COLO829 (cell line): ENCODE results near the gene DDAH1.

Experiments
- DNase-seq: peaks from one replicate; pipeline ENCODE4 v3.0.0; 2012; ENCODE audit warnings: low spot score

The DDAH1 gene

GRCh38 chr1:85440612-85441011 lies 24.3 kb downstream of the DDAH1 start:
- no peak for DNase-seq

GRCh38 chr1:85438353-85438752 lies 26.6 kb downstream of the DDAH1 start:
- no peak for DNase-seq

GRCh38 chr1:85437139-85437538 lies 27.8 kb downstream of the DDAH1 start:
- no peak for DNase-seq

- no peak for DNase-seq
Measured at GRCh38 chr1:85433096-85433495, 31.9 kb downstream of the DDAH1 start.

GRCh38 chr1:85428471-85429089 lies 36.4 kb downstream of the DDAH1 start:
- no peak for DNase-seq

- no peak for DNase-seq
Measured at GRCh38 chr1:85427849-85428248, 37.1 kb downstream of the DDAH1 start.

- no peak for DNase-seq
Measured at GRCh38 chr1:85427331-85427730, 37.6 kb downstream of the DDAH1 start.

- no peak for DNase-seq
Measured at GRCh38 chr1:85421179-85421578, 43.8 kb downstream of the DDAH1 start.

- DNase-seq, result no peak
Measured at GRCh38 chr1:85420199-85420598, 44.8 kb downstream of the DDAH1 start.

- DNase-seq, result no peak
Measured at GRCh38 chr1:85417876-85418275, 47.1 kb downstream of the DDAH1 start.

GRCh38 chr1:85417017-85417416 lies 47.9 kb downstream of the DDAH1 start:
- DNase-seq, result no peak

- no peak for DNase-seq
Measured at GRCh38 chr1:85413169-85413568, 51.8 kb downstream of the DDAH1 start.

GRCh38 chr1:85411567-85412305 lies 53.2 kb downstream of the DDAH1 start:
- DNase-seq, result no peak

GRCh38 chr1:85409516-85409915 lies 55.4 kb downstream of the DDAH1 start:
- DNase-seq, result no peak

GRCh38 chr1:85407746-85408377 lies 57.1 kb downstream of the DDAH1 start:
- DNase-seq, result no peak

GRCh38 chr1:85406887-85407533 lies 57.9 kb downstream of the DDAH1 start:
- peak; percentile 83 for DNase-seq

GRCh38 chr1:85406081-85406480 lies 58.9 kb downstream of the DDAH1 start:
- no peak for DNase-seq

GRCh38 chr1:85404408-85404807 lies 60.6 kb downstream of the DDAH1 start:
- DNase-seq, result no peak

- DNase-seq, result no peak
Measured at GRCh38 chr1:85398391-85399064, 66.4 kb downstream of the DDAH1 start.

GRCh38 chr1:85397490-85398032 lies 67.4 kb downstream of the DDAH1 start:
- no peak for DNase-seq

- no peak for DNase-seq
Measured at GRCh38 chr1:85396194-85396593, 68.8 kb downstream of the DDAH1 start.

- DNase-seq, result no peak
Measured at GRCh38 chr1:85394130-85394529, 70.8 kb downstream of the DDAH1 start.
